GM12865 (cell line): ENCODE data around the gene RNF169.

Source experiments
- DNase-seq: peaks from one replicate; pipeline ENCODE4 v3.0.0; 2010; ENCODE audit warnings: low read depth
- H3K4me3 ChIP-seq: 2 replicates; pipeline ENCODE4 v1.5.1; 2011; ENCODE audit warnings: mild to moderate bottlenecking, low read depth, low read length, control low read depth
- CTCF ChIP-seq: IDR thresholded peaks from 2 replicates; pipeline ENCODE4 v1.5.1; 2011; ENCODE audit warnings: low read length, control low read depth, low read depth, inconsistent platforms; ENCODE audit not compliant: insufficient read depth; ENCODE audit errors: missing control alignments

The RNF169 gene

GRCh38 chr11:74838188-74838587 lies 89.5 kb downstream of the RNF169 start:
- no peak for DNase-seq
- no peak overlapping the region for H3K4me3 ChIP-seq
- no peak for TF ChIP-seq CTCF

- no peak for TF ChIP-seq CTCF
- no peak overlapping the region for H3K4me3 ChIP-seq
- no peak for DNase-seq
These were observed 90.8 kb downstream of the RNF169 start for GRCh38 chr11:74839446-74839845.

- no peak for DNase-seq
- no peak for TF ChIP-seq CTCF
- H3K4me3 ChIP-seq = no peak overlapping the region
These were observed 91.3 kb downstream of the RNF169 start for GRCh38 chr11:74839971-74840370.

GRCh38 chr11:74840486-74840885 lies 91.8 kb downstream of the RNF169 start:
- TF ChIP-seq CTCF = no peak
- H3K4me3 ChIP-seq = no peak overlapping the region
- DNase-seq = no peak

- no peak for DNase-seq
- H3K4me3 ChIP-seq = no peak overlapping the region
- no peak for TF ChIP-seq CTCF
These were observed 94.3 kb downstream of the RNF169 start for GRCh38 chr11:74842967-74843366.

- H3K4me3 ChIP-seq = no peak overlapping the region
- no peak for TF ChIP-seq CTCF
- DNase-seq = no peak
These were observed 95.4 kb downstream of the RNF169 start for GRCh38 chr11:74844072-74844471.

GRCh38 chr11:74844865-74845264 lies 96.2 kb downstream of the RNF169 start:
- no peak overlapping the region for H3K4me3 ChIP-seq
- no peak for DNase-seq
- TF ChIP-seq CTCF = no peak
